MM.1S (cell line): ENCODE results near the gene DAAM1.

Experiments
- DNase-seq: peaks from one replicate; pipeline ENCODE4 v3.0.0-alpha.2; 2015
- H2AFZ ChIP-seq: fragments of 300-600 bp; sonication (generic); 2 replicates; pipeline ENCODE4 v1.6.0; 2016; ENCODE audit warnings: antibody characterized with exemption, low read length
- H3F3A ChIP-seq: fragments of 300-600 bp; sonication (generic); 2 replicates; pipeline ENCODE4 v1.6.1; 2016; ENCODE audit warnings: mild to moderate bottlenecking, antibody characterized with exemption, low read length, moderate library complexity, mixed read lengths; ENCODE audit not compliant: insufficient read depth
- H3K27ac ChIP-seq: fragments of 300-600 bp; sonication (generic); 2 replicates; pipeline ENCODE4 v1.5.1; 2016; ENCODE audit warnings: mild to moderate bottlenecking, low read length
- H3K27me3 ChIP-seq: fragments of 300-600 bp; sonication (generic); replicated peaks from 2 replicates; pipeline ENCODE4 v1.6.0; 2016; ENCODE audit warnings: low read length; ENCODE audit not compliant: insufficient read depth
- H3K36me3 ChIP-seq: fragments of 300-600 bp; sonication (generic); replicated peaks from 2 replicates; pipeline ENCODE4 v1.6.1; 2016; ENCODE audit warnings: mild to moderate bottlenecking, low read length, mixed read lengths; ENCODE audit not compliant: insufficient read depth
- H3K4me1 ChIP-seq: fragments of 300-600 bp; sonication (generic); 2 replicates; pipeline ENCODE4 v1.6.1; 2016; ENCODE audit warnings: low read length, mixed read lengths
- H3K4me2 ChIP-seq: fragments of 300-600 bp; sonication (generic); 2 replicates; pipeline ENCODE4 v1.6.0; 2016; ENCODE audit warnings: low read depth, low read length
- H3K4me3 ChIP-seq: fragments of 300-600 bp; sonication (generic); 2 replicates; pipeline ENCODE4 v1.5.1; 2016; ENCODE audit warnings: low read length, mixed read lengths
- H3K79me2 ChIP-seq: fragments of 300-600 bp; sonication (generic); 2 replicates; pipeline ENCODE4 v1.6.1; 2016; ENCODE audit warnings: mixed run types, low read length, mixed read lengths
- H3K9ac ChIP-seq: fragments of 300-600 bp; sonication (generic); 2 replicates; pipeline ENCODE4 v1.6.1; 2016; ENCODE audit warnings: low read length, mixed read lengths
- H3K9me2 ChIP-seq: fragments of 300-600 bp; sonication (generic); replicated peaks from 2 replicates; pipeline ENCODE4 v1.6.1; 2016; ENCODE audit warnings: mild to moderate bottlenecking, low read length, mixed read lengths; ENCODE audit not compliant: insufficient read depth
- H3K9me3 ChIP-seq: fragments of 300-600 bp; sonication (generic); replicated peaks from 2 replicates; pipeline ENCODE4 v1.6.1; 2016; ENCODE audit warnings: mild to moderate bottlenecking, low read length, mixed read lengths; ENCODE audit not compliant: insufficient read depth
- H4K20me1 ChIP-seq: fragments of 300-600 bp; sonication (generic); 2 replicates; pipeline ENCODE4 v1.6.1; 2016; ENCODE audit warnings: mild to moderate bottlenecking, low read length, moderate library complexity, mixed read lengths; ENCODE audit not compliant: insufficient read depth
- CTCF ChIP-seq: fragments of 300-600 bp; sonication (generic); IDR thresholded peaks from 2 replicates; pipeline ENCODE4 v1.5.1; 2016; ENCODE audit warnings: antibody characterized with exemption, low read length, mixed read lengths
- EZH2 ChIP-seq: fragments of 300-600 bp; sonication (generic); optimal IDR thresholded peaks from 2 replicates; pipeline ENCODE3; 2017; ENCODE audit warnings: low read depth, mild to moderate bottlenecking, antibody characterized with exemption, low read length, mixed read lengths
- EZH2phosphoT487 ChIP-seq: fragments of 300-600 bp; sonication (generic); IDR thresholded peaks from 2 replicates; pipeline ENCODE4 v1.6.1; 2018; ENCODE audit warnings: antibody characterized with exemption, low read length

The DAAM1 gene

DNA sequence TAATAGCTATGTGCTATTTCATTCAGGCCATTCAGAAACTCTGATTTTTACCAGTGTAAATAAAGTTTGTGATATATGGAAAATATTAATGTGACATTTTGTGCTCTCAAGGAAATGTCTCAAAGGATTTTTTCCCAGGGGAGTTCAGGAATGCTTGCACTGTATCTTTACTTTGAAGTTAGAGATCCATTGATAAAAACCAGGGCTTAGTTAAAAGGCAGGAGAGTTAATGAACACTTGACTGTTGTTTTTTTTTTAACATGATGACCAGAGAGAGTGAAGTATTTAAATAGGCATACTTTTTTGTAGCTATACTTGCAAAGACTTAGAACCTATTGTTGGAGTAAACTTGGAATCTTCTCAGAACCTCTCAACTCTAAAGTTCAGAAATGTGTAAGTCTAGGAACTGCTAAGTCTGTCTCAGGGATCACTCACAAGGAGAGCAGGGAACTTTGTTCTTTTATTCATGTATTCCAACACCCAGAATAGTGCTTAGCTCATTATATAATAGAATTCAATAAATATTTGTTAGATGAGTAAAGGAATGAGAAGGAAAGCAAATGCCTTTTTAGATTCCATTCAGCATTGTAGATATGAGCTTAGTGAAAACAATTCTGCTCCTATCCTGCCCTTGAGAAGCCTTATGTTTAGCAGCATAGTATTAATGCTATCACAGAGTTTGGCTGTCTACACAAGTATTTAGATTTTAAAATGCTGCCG is 117.5 kb downstream of the DAAM1 start:
- H3K79me2 ChIP-seq = no peaks in the 10 kb centered on the region
- H3K36me3 ChIP-seq = no peaks in the 10 kb centered on the region
- TF ChIP-seq EZH2phosphoT487 (no peak), CTCF (no peak), EZH2 (no peak)
- no peak overlapping the region for H3K4me2 ChIP-seq
- peaks cover 2% of the 10 kb centered on the region; the same call in 1 of the 2 replicates for H3F3A ChIP-seq
- no peak overlapping the region for H3K27ac ChIP-seq
- no peaks in the 10 kb centered on the region for H3K9me3 ChIP-seq
- peaks cover 9% of the 10 kb centered on the region for H3K4me1 ChIP-seq
- H3K4me3 ChIP-seq = no peak overlapping the region
- H3K9me2 ChIP-seq = no peaks in the 10 kb centered on the region
- H2AFZ ChIP-seq = no peak overlapping the region
- H3K27me3 ChIP-seq = no peaks in the 10 kb centered on the region
- no peak overlapping the region for H3K9ac ChIP-seq
- H4K20me1 ChIP-seq = no peaks in the 10 kb centered on the region
- no peak for DNase-seq

GRCh38 chr14:59306775-59307174 is 118.3 kb downstream of the DAAM1 start:
- no peaks in the 10 kb centered on the region for H3K9me3 ChIP-seq
- H3K4me3 ChIP-seq = no peak overlapping the region
- no peaks in the 10 kb centered on the region for H3K79me2 ChIP-seq
- no peaks in the 10 kb centered on the region for H3K9me2 ChIP-seq
- no peaks in the 10 kb centered on the region for H3K36me3 ChIP-seq
- TF ChIP-seq EZH2phosphoT487 = no peak
- no peak for TF ChIP-seq CTCF
- no peak for TF ChIP-seq EZH2
- H3F3A ChIP-seq = no peaks in the 10 kb centered on the region
- no peak overlapping the region for H3K4me2 ChIP-seq
- DNase-seq = no peak
- no peak overlapping the region for H3K27ac ChIP-seq
- no peaks in the 10 kb centered on the region for H3K27me3 ChIP-seq
- no peak overlapping the region for H3K9ac ChIP-seq
- no peak overlapping the region for H2AFZ ChIP-seq
- H3K4me1 ChIP-seq = peaks cover 6% of the 10 kb centered on the region; the same call in 1 of the 2 replicates
- H4K20me1 ChIP-seq = no peaks in the 10 kb centered on the region

DNA sequence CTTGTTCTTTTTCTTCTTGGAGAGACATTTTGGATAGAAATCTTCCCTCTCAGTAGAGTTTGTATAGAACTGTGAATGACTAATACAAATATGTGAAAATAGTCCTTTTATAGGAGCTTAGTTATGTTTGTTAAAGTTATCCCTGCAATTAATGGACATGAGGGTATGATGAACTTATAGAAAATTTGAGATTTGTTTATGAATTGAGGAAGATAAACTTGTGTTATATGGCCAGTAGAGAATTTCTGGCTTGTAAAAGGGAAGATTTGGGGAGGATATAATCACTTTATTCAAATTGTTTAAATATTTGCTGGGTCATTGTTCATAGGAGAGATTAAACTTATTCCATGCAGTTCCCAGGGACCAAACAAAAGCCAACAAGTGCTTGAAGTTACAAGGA is 119.6 kb downstream of the DAAM1 start:
- TF ChIP-seq EZH2phosphoT487 (no peak), EZH2 (no peak), CTCF (no peak)
- no peak overlapping the region for H3K4me2 ChIP-seq
- DNase-seq = no peak
- H3K79me2 ChIP-seq = no peaks in the 10 kb centered on the region
- H3K9me2 ChIP-seq = no peaks in the 10 kb centered on the region
- no peak overlapping the region for H3K9ac ChIP-seq
- H2AFZ ChIP-seq = no peak overlapping the region
- H3K4me3 ChIP-seq = no peak overlapping the region
- H3K4me1 ChIP-seq = 0 out of 2 replicates have a peak, but pooled peaks cover 5% of the 10 kb centered on the region
- no peak overlapping the region for H3K27ac ChIP-seq
- no peaks in the 10 kb centered on the region for H4K20me1 ChIP-seq
- no peaks in the 10 kb centered on the region for H3K36me3 ChIP-seq
- no peaks in the 10 kb centered on the region for H3K9me3 ChIP-seq
- H3F3A ChIP-seq = no peaks in the 10 kb centered on the region
- H3K27me3 ChIP-seq = no peaks in the 10 kb centered on the region
